IPS-NIHi11 (cell line): ENCODE data around the gene PARD3.
"Not testable (repeated sequence)": the region's sequence is repeated elsewhere in the genome, so short reads cannot be mapped to it uniquely, and the experiment has no call there.

Experiments
- DNase-seq: peaks from one replicate; pipeline ENCODE4 v3.0.0; 2012; ENCODE audit warnings: mixed read lengths, low spot score

The PARD3 gene

GRCh38 chr10:34382626-34383025 is 432.5 kb downstream of the PARD3 start:
- no peak for DNase-seq

- no peak for DNase-seq
Measured at GRCh38 chr10:34380856-34381255, 434.2 kb downstream of the PARD3 start.

GRCh38 chr10:34378297-34378696 is 436.8 kb downstream of the PARD3 start:
- no peak for DNase-seq

GRCh38 chr10:34377833-34378232 is 437.3 kb downstream of the PARD3 start:
- DNase-seq, result no peak

- no peak for DNase-seq
Measured at GRCh38 chr10:34374356-34375045, 440.6 kb downstream of the PARD3 start.

GRCh38 chr10:34373211-34373610 is 441.9 kb downstream of the PARD3 start:
- DNase-seq, result no peak

- DNase-seq, result no peak
Measured at GRCh38 chr10:34372509-34372908, 442.6 kb downstream of the PARD3 start.

- no peak for DNase-seq
Measured at GRCh38 chr10:34370126-34370525, 445.0 kb downstream of the PARD3 start.

- DNase-seq, result no peak
Measured at GRCh38 chr10:34369120-34369519, 446.0 kb downstream of the PARD3 start.

- no peak for DNase-seq
Measured at GRCh38 chr10:34364253-34365037, 450.7 kb downstream of the PARD3 start.

- DNase-seq, result no peak
Measured at GRCh38 chr10:34360984-34361383, 454.1 kb downstream of the PARD3 start.

GRCh38 chr10:34359435-34359813 is 455.7 kb downstream of the PARD3 start:
- DNase-seq, result no peak

- no peak for DNase-seq
Measured at GRCh38 chr10:34358729-34359434, 456.2 kb downstream of the PARD3 start.

GRCh38 chr10:34356463-34356862 is 458.6 kb downstream of the PARD3 start:
- DNase-seq, result no peak

- not testable (repeated sequence) for DNase-seq
Measured at GRCh38 chr10:34353530-34353929, 461.6 kb downstream of the PARD3 start.

- DNase-seq, result not testable (repeated sequence)
Measured at GRCh38 chr10:34352599-34353204, 462.4 kb downstream of the PARD3 start.

- no peak for DNase-seq
Measured at GRCh38 chr10:34351161-34351560, 463.9 kb downstream of the PARD3 start.

- DNase-seq, result no peak
Measured at GRCh38 chr10:34348917-34349485, 466.1 kb downstream of the PARD3 start.

GRCh38 chr10:34348021-34348420 is 467.1 kb downstream of the PARD3 start:
- no peak for DNase-seq

- no peak for DNase-seq
Measured at GRCh38 chr10:34347131-34347530, 468.0 kb downstream of the PARD3 start.

GRCh38 chr10:34346516-34347100 is 468.5 kb downstream of the PARD3 start:
- no peak for DNase-seq

- DNase-seq, result no peak
Measured at GRCh38 chr10:34345383-34345782, 469.7 kb downstream of the PARD3 start.
